ENCODE measurements around the gene HEMK1.

GRCh38 chr3:50602595-50603191 is 33.4 kb downstream of the HEMK1 start:
- TF ChIP-seq CTCF (IDR thresholded peaks at IDR 0.05; ENCODE audit: low read length) = no peak
- TF ChIP-seq EZH2 (IDR thresholded peaks at IDR 0.05; ENCODE audit: borderline replicate concordance, low read length) = no peak

All from OCI-LY1 (cell line).